K562 (cell line): ENCODE results near the gene SLC43A1. TPM values are rescaled to one million over a fixed set of nuclear protein-coding genes. Genes with fewer than 3 reads are reported as not detected.

Experiments used
- ATAC-seq: fragments of 200-7000 bp; cut with Tn5 transposase; 3 replicates; pipeline ENCODE4 v1.9.1; 2020; ENCODE audit warnings: moderate library complexity
- BruUV-seq: library from RNA; stranded (reverse); fragments of 400-500 nt; replicated peaks from 2 replicates; lab custom pipeline; 2021; lab: Mats Ljungman, UMichigan
- CTCF ChIA-PET: fragments of 300-600 bp; formaldehyde crosslinking; extraction: SDS; loops from one replicate; lab custom pipeline; 2021; ENCODE audit warnings: low intra/inter-chr PET ratio; lab: Yijun Ruan, JAX
- POLR2A ChIA-PET: fragments of 300-600, 350-650 bp; sonication (Branson Sonifier 250); formaldehyde crosslinking; extraction: SDS; loops from one replicate; lab custom pipeline; 2021; ENCODE audit warnings: antibody characterized with exemption, inconsistent platforms; lab: Yijun Ruan, JAX
- DNase-seq, 4 experiments: peaks; one replicate each; pipeline versions ENCODE4 v3.0.0 to v3.0.0-alpha.2; 2011 to 2018; ENCODE audit warnings: low spot score in 3 of 4, mixed read lengths in 3 of 4; ENCODE audit errors: extremely low read depth in 1 of 4
- FAIRE-seq: peaks from 2 replicates; lab custom pipeline; 2011; peaks lifted over from hg19 to GRCh38; lab: Jason Lieb, UNC
- H2AFZ ChIP-seq: 2 replicates; pipeline ENCODE4 v1.6.0; 2011; ENCODE audit warnings: low read depth, low read length, control low read depth, inconsistent platforms
- H3K27ac ChIP-seq: fragments of 200-600 bp; 3 replicates; pipeline ENCODE4 v1.8.0; 2011; ENCODE audit warnings: low read depth, mild to moderate bottlenecking, control low read depth, inconsistent platforms, low read length, moderate library complexity, mixed read lengths; ENCODE audit errors: extremely low read depth
- H3K27me3 ChIP-seq, 2 experiments: fragments of 300-600 bp in 1 of 2; 2 replicates in 1 of 2; 3 replicates in 1 of 2; pipeline versions ENCODE4 v1.6.0 to v1.8.0; 2011; ENCODE audit warnings: inconsistent platforms in 2 of 2, low read length in 2 of 2, mild to moderate bottlenecking in 1 of 2, mixed read lengths in 1 of 2, moderate library complexity in 1 of 2; ENCODE audit not compliant: control insufficient read depth in 2 of 2, insufficient read depth in 2 of 2
- H3K36me3 ChIP-seq: fragments of 300-600 bp; 3 replicates; pipeline ENCODE4 v1.8.0; 2011; ENCODE audit warnings: mild to moderate bottlenecking, low read length, inconsistent platforms; ENCODE audit not compliant: control insufficient read depth, insufficient read depth
- H3K4me1 ChIP-seq, 2 experiments: fragments of 200-600 bp in 1 of 2; replicated peaks in 1 of 2; 2 replicates in 1 of 2; 3 replicates in 1 of 2; pipeline versions ENCODE4 v1.5.1 to v1.8.0; 2011; ENCODE audit warnings: inconsistent platforms in 2 of 2, low read length in 2 of 2, mild to moderate bottlenecking in 1 of 2, mixed read lengths in 1 of 2, moderate library complexity in 1 of 2; ENCODE audit not compliant: control insufficient read depth in 2 of 2, insufficient read depth in 2 of 2
- H3K4me2 ChIP-seq: 2 replicates; pipeline ENCODE4 v1.6.1; 2011; ENCODE audit warnings: low read length, control low read depth, inconsistent platforms, mixed read lengths; ENCODE audit not compliant: insufficient read depth
- H3K4me3 ChIP-seq: fragments of 200-600 bp; sonication (generic), shearing (Covaris generic); 2 replicates; pipeline ENCODE4 v1.5.1; 2016; ENCODE audit warnings: control low read depth, inconsistent platforms
- H3K79me2 ChIP-seq: fragments of 200-600 bp; 3 replicates; pipeline ENCODE4 v1.8.0; 2011; ENCODE audit warnings: low read length, inconsistent platforms; ENCODE audit not compliant: control insufficient read depth, insufficient read depth
- H3K9ac ChIP-seq, 2 experiments: 2 replicates each; pipeline versions ENCODE4 v1.6.0 to v1.6.1; 2011; ENCODE audit warnings: low read depth in 2 of 2, low read length in 2 of 2, control low read depth in 1 of 2, inconsistent platforms in 1 of 2, mild to moderate bottlenecking in 1 of 2, mixed read lengths in 1 of 2; ENCODE audit not compliant: insufficient read depth in 1 of 2
- H3K9me1 ChIP-seq: one replicate; pipeline ENCODE4 v1.6.0; 2011; ENCODE audit warnings: inconsistent platforms, mild to moderate bottlenecking, low read length, moderate library complexity; ENCODE audit not compliant: control insufficient read depth, insufficient read depth
- H3K9me3 ChIP-seq: replicated peaks from 2 replicates; pipeline ENCODE4 v1.5.1; 2011; ENCODE audit warnings: low read depth, low read length, inconsistent platforms; ENCODE audit not compliant: control insufficient read depth, insufficient read depth
- H4K20me1 ChIP-seq: replicated peaks from 2 replicates; pipeline ENCODE4 v1.6.1; 2011; ENCODE audit warnings: low read length, inconsistent platforms, mixed read lengths; ENCODE audit not compliant: control insufficient read depth, insufficient read depth
- BCOR ChIP-seq: fragments of 450-650 bp; IDR thresholded peaks from 2 replicates; pipeline ENCODE4 v1.6.1; 2016
- CBFA2T2 ChIP-seq: fragments of 450-650 bp; conservative IDR thresholded peaks from 2 replicates; pipeline ENCODE4 v1.6.1; 2017; ENCODE audit warnings: mild to moderate bottlenecking
- CUX1 ChIP-seq: fragments of 200-800 bp; sonication (Bioruptor generic); IDR thresholded peaks from 2 replicates; pipeline ENCODE4 v1.6.1; 2016; ENCODE audit warnings: missing genetic modification characterization, missing compliant biosample characterization
- DIDO1 ChIP-seq: fragments of 450-650 bp; IDR thresholded peaks from 2 replicates; pipeline ENCODE4 v1.6.1; 2016; ENCODE audit warnings: low read depth, missing biosample characterization, missing genetic modification characterization
- E4F1 ChIP-seq: fragments of 250-450 bp; sonication (Bioruptor Pico); IDR thresholded peaks from 2 replicates; pipeline ENCODE4 v1.5.0; 2021; ENCODE audit warnings: mild to moderate bottlenecking, borderline replicate concordance
- EP300 ChIP-seq: IDR thresholded peaks from 2 replicates; pipeline ENCODE4 v1.6.1; 2012; ENCODE audit warnings: low read length, improper control_type of control experiment
- FUS ChIP-seq: fragments of 200-400 bp; formaldehyde crosslinking; optimal IDR thresholded peaks from 2 replicates; pipeline ENCODE3; 2017; ENCODE audit warnings: low read depth, low read length
- GABPB1 ChIP-seq: sonication (generic); formaldehyde crosslinking; IDR thresholded peaks from 2 replicates; pipeline ENCODE4 v1.8.0; 2022; ENCODE audit warnings: mild to moderate bottlenecking, missing genetic modification reagents
- HDAC6 ChIP-seq: IDR thresholded peaks from 2 replicates; pipeline ENCODE4 v1.6.1; 2012; ENCODE audit warnings: low read depth, mild to moderate bottlenecking, control low read depth, inconsistent platforms, low read length, moderate library complexity
- KDM1A ChIP-seq, 2 experiments: fragments of 450-650 bp; IDR thresholded peaks; 2 replicates each; pipeline ENCODE4 v1.6.1; 2016; ENCODE audit warnings: mild to moderate bottlenecking in 2 of 2
- NONO ChIP-seq, 2 experiments: fragments of 200-400 bp in 1 of 2; fragments of 450-650 bp in 1 of 2; formaldehyde crosslinking in 1 of 2; IDR thresholded peaks; 2 replicates each; pipeline ENCODE4 v1.6.1; 2017; ENCODE audit warnings: low read depth in 2 of 2, mild to moderate bottlenecking in 2 of 2, moderate library complexity in 2 of 2, low read length in 1 of 2
- PHF8 ChIP-seq: fragments of 200-600 bp; sonication (generic); IDR thresholded peaks from 2 replicates; pipeline ENCODE4 v1.6.1; 2012; ENCODE audit warnings: mixed run types, mild to moderate bottlenecking, inconsistent platforms, low read length, moderate library complexity, borderline replicate concordance
- RBM17 ChIP-seq: fragments of 200-400 bp; formaldehyde crosslinking; IDR thresholded peaks from 2 replicates; pipeline ENCODE4 v1.6.1; 2017; ENCODE audit warnings: low read depth, mild to moderate bottlenecking, low read length, borderline replicate concordance
- RBM25 ChIP-seq: fragments of 200-400 bp; formaldehyde crosslinking; IDR thresholded peaks from 2 replicates; pipeline ENCODE4 v1.6.1; 2018; ENCODE audit warnings: low read length, low read depth, moderate library complexity; ENCODE audit not compliant: severe bottlenecking
- RCOR1 ChIP-seq, 2 experiments: IDR thresholded peaks; 2 replicates each; pipeline ENCODE4 v1.6.1; 2012; ENCODE audit warnings: low read depth in 2 of 2, low read length in 2 of 2, borderline replicate concordance in 1 of 2, improper control_type of control experiment in 1 of 2
- TEAD2 ChIP-seq: fragments of 450-650 bp; IDR thresholded peaks from 2 replicates; pipeline ENCODE4 v1.6.1; 2016; ENCODE audit warnings: missing genetic modification characterization, control low read depth, missing compliant biosample characterization
- in situ Hi-C: fragments of 300-500 bp; cut with MboI; formaldehyde crosslinking; loops from 4 replicates; pipeline ENCODE4 v1.15.0; 2018; ENCODE audit warnings: inconsistent platforms, mixed read lengths
- intact Hi-C: fragments of 100-400 bp; cut with micrococcal nuclease; formaldehyde crosslinking; loops from 2 replicates; pipeline ENCODE4 v1.14.2; 2022
- polyA plus RNA-seq, 8 experiments: library from polyadenylated mRNA; depleted of rRNA in 4 of 8; stranded (reverse) in 5 of 8; unstranded in 3 of 8; fragments of >200 nt; fragmentation: Nextera tagmentation in 2 of 8; fragmentation: Illumina TruSeq in 1 of 8; extraction: Ambion mirVana in 2 of 8; extraction: Trizol in 1 of 8; gene quantifications; 2 replicates each; pipeline versions ENCODE4 v1.2.1 to v1.2.3, GENCODE V29; 2011 to 2014; ENCODE audit warnings: inconsistent platforms in 1 of 8, missing spikeins in 1 of 8
- total RNA-seq, 7 experiments: library from RNA; depleted of rRNA in 6 of 7; stranded (reverse); fragments of >200 nt in 6 of 7; fragmentation: Illumina TruSeq in 2 of 7; extraction: Trizol in 2 of 7; gene quantifications; 2 replicates each; pipeline versions ENCODE4 v1.2.1 to v1.2.3, GENCODE V29; 2011 to 2021; ENCODE audit warnings: low replicate concordance in 1 of 7

The SLC43A1 gene
- total and polyA plus RNA-seq, 9 of the 15 experiments (the other 6 are each of a cell fraction or from before 2014, with no cell fraction given): 2.6 to 41.8 (median 24.6) TPM

GRCh38 chr11:57529012-57529411 lies 13.5 kb upstream of the SLC43A1 start:
- Histone ChIP-seq H4K20me1 (no peaks in the 10 kb centered on the region), H3K4me2 (peak overlapping the region; percentile 97; the same call in 1 of the 2 replicates), H3K4me3 (0 out of 2 replicates have a peak overlapping the region, but pooled peaks have one; percentile 82), H3K4me1 (peaks cover 9 to 34% of the 10 kb centered on the region in 2 experiments; a peak in 4 of 5 replicates), H2AFZ (no peak overlapping the region), H3K79me2 (peaks cover 35% of the 10 kb centered on the region), H3K36me3 (peaks cover 36% of the 10 kb centered on the region), H3K9me3 (no peaks in the 10 kb centered on the region), H3K9me1 (no peaks in the 10 kb centered on the region), H3K27ac (no peak overlapping the region; the same call in 1 of the 3 replicates), H3K9ac (peak overlapping the region in 1 of 2 experiments; percentile 91; a peak in 1 of 4 replicates), H3K27me3 (no peaks in the 10 kb centered on the region)
- POLR2A ChIA-PET: interaction anchor here (1.1 to 2.2 kb wide), 5 partner anchors 9 to 71 kb away, joined by 3 to 9 read pairs (median 4); partner anchors contain the start of gene SLC43A1
- in situ Hi-C loops (loop anchor here (5.0 to 10.0 kb wide), 2 partner anchors 37 to 184 kb away; no protein-coding TSS in a partner anchor), intact Hi-C loops (no loop called here)
- DNase-seq (no peak), ATAC-seq (no peak), FAIRE-seq (no peak)
- CTCF ChIA-PET: no interaction called here
- BruUV-seq: no TSS peak
- TF ChIP-seq EP300 (no peak), CBFA2T2 (no peak), RCOR1 (IDR thresholded peaks at IDR 0.05; ENCODE audit: borderline replicate concordance in 1 of 2, low read depth in 2 of 2, low read length in 2 of 2) (0 out of 4 replicates have a peak, but pooled peaks of 1 of the 2 experiments have one; percentile 24), RBM25 (peak; percentile 79), GABPB1 (CRISPR knock-in tag) (no peak), TEAD2 (no peak), BCOR (peak; percentile 66), FUS (no peak), E4F1 (no peak), PHF8 (no peak), KDM1A (IDR thresholded peaks at IDR 0.05) (peak; percentile 29 to 46; a peak in 1 of 4 replicates), NONO (IDR thresholded peaks at IDR 0.05; ENCODE audit: low read depth in 2 of 2, low read length in 1 of 2) (no peak), CUX1 (CRISPR knock-in tag) (no peak), DIDO1 (no peak), RBM17 (no peak), HDAC6 (no peak)
